Sigmoid colon (tissue), 7 donors: ENCODE results near the gene P4HA3. TPM values are rescaled to one million over a fixed set of nuclear protein-coding genes. Genes with fewer than 3 reads are reported as not detected.
A peak's percentile ranks its signal among the peaks of the same experiment; 100 is the strongest.

Experiments used
- DNase-seq: peaks from one replicate; pipeline ENCODE4 v3.0.0-alpha.2; 2019
- H3K27ac ChIP-seq, 4 donors: fragments of 200-600 bp; sonication (generic); one replicate each; pipeline ENCODE4 v1.5.1; 2016 to 2019; ENCODE audit warnings: mild to moderate bottlenecking in 1 of 4
- H3K27me3 ChIP-seq, 3 donors: fragments of 200-600 bp; sonication (generic); one replicate each; pipeline ENCODE4 v1.5.1; 2019; ENCODE audit warnings: mild to moderate bottlenecking in 1 of 3
- H3K36me3 ChIP-seq, 4 donors: fragments of 200-600 bp; sonication (generic); one replicate each; pipeline ENCODE4 v1.5.1; 2016 to 2019
- H3K4me1 ChIP-seq, 4 donors: fragments of 200-600 bp; sonication (generic); one replicate each; pipeline ENCODE4 v1.5.1; 2017 to 2019
- H3K4me3 ChIP-seq, 4 donors: fragments of 200-600 bp; sonication (generic); one replicate each; pipeline ENCODE4 v1.5.1; 2017 to 2019; ENCODE audit warnings: mild to moderate bottlenecking in 2 of 4, moderate library complexity in 1 of 4
- H3K9me3 ChIP-seq, 4 donors: fragments of 200-600 bp in 3 of 4; sonication (generic) in 3 of 4; one replicate each; pipeline versions ENCODE4 v1.5.1 to v1.6.1; 2013 to 2019
- CTCF ChIP-seq, 4 experiments: fragments of 450-650 bp in 3 of 4; fragments of 200-600 bp in 1 of 4; IDR thresholded peaks; one replicate each; pipeline ENCODE4 v1.5.1; 2016 to 2019; ENCODE audit warnings: antibody characterized with exemption in 4 of 4, mild to moderate bottlenecking in 3 of 4, moderate library complexity in 2 of 4
- EP300 ChIP-seq, 4 donors: sonication (generic); formaldehyde crosslinking; IDR thresholded peaks; one replicate each; pipeline ENCODE4 v1.6.1; 2017; ENCODE audit warnings: antibody characterized with exemption in 4 of 4
- POLR2A ChIP-seq, 2 donors: fragments of 450-650 bp; IDR thresholded peaks; one replicate each; pipeline ENCODE4 v1.6.1; 2016; ENCODE audit warnings: antibody characterized with exemption in 2 of 2, mild to moderate bottlenecking in 2 of 2, moderate library complexity in 2 of 2
- POLR2AphosphoS5 ChIP-seq, 4 donors: sonication (generic); formaldehyde crosslinking; IDR thresholded peaks; one replicate each; pipeline ENCODE4 v1.6.1; 2017; ENCODE audit warnings: antibody characterized with exemption in 4 of 4
- WGBS, 2 donors: extraction: QIAGEN DNeasy Blood & Tissue Kit; methylation state at CpG; one replicate each; pipeline ENCODE4 v1.1.7; 2013; 5-methylcytosine and 5-hydroxymethylcytosine counted together
- intact Hi-C: fragments of 100-400 bp; cut with DNase I; formaldehyde crosslinking; loops from one replicate; pipeline ENCODE4 v1.15.1; 2023
- polyA plus RNA-seq, 3 donors: library from polyadenylated mRNA; stranded (reverse); fragments of 200-250 nt; gene quantifications; one replicate each; pipeline ENCODE4 v1.2.3, GENCODE V29; 2013
- total RNA-seq, 4 donors: library from RNA; depleted of rRNA; stranded (reverse); fragments of >200 nt; gene quantifications; one replicate each; pipeline ENCODE4 v1.1.0, GENCODE V29; 2016
- donor health status: healthy with polysubstance abuse.
- donor health status: Bipolar disorder and iron deficiency.
- donor health status: healthy.

The P4HA3 gene
- total and polyA plus RNA-seq, 7 donors, result 0.29 to 11.9 (median 1.1) TPM; not detected in 2

GRCh38 chr11:74265256-74265655, 46.2 kb downstream of the P4HA3 start:
- intact Hi-C loops, result no loop called here
- no peak overlapping the region for H3K27ac ChIP-seq
- no peak for DNase-seq
- no peaks in the 10 kb centered on the region for H3K27me3 ChIP-seq
- TF ChIP-seq CTCF (IDR thresholded peaks at IDR 0.05), result no peak
- no peak for TF ChIP-seq EP300 (IDR thresholded peaks at IDR 0.05)
- TF ChIP-seq POLR2AphosphoS5 (IDR thresholded peaks at IDR 0.05), result no peak
- no peak for TF ChIP-seq POLR2A (IDR thresholded peaks at IDR 0.05)
- H3K4me1 ChIP-seq, result peaks cover 0 to 11% (median 6%) of the 10 kb centered on the region in 4 donors
- H3K4me3 ChIP-seq, result no peak overlapping the region
- no peaks in the 10 kb centered on the region for H3K36me3 ChIP-seq
- 96 to 97% methylated on average over 1 of the region's 1 CpG for WGBS, 2 donors
- no peaks in the 10 kb centered on the region for H3K9me3 ChIP-seq

- H3K4me3 ChIP-seq, result no peak overlapping the region
- WGBS, 2 donors, result 91 to 96% methylated on average over 2 of the region's 2 CpGs
- no peak overlapping the region for H3K27ac ChIP-seq
- H3K36me3 ChIP-seq, result no peaks in the 10 kb centered on the region
- no peak for TF ChIP-seq POLR2A (IDR thresholded peaks at IDR 0.05)
- no peak for TF ChIP-seq EP300 (IDR thresholded peaks at IDR 0.05)
- no peak for TF ChIP-seq CTCF (IDR thresholded peaks at IDR 0.05)
- TF ChIP-seq POLR2AphosphoS5 (IDR thresholded peaks at IDR 0.05), result no peak
- intact Hi-C loops, result no loop called here
- no peaks in the 10 kb centered on the region for H3K27me3 ChIP-seq
- H3K4me1 ChIP-seq, result peaks cover 0 to 21% (median 15%) of the 10 kb centered on the region in 4 donors
- no peaks in the 10 kb centered on the region for H3K9me3 ChIP-seq
- DNase-seq, result no peak
These were observed 48.7 kb downstream of the P4HA3 start for GRCh38 chr11:74262725-74263124.

- H3K4me3 ChIP-seq, result no peak overlapping the region
- H3K9me3 ChIP-seq, result no peaks in the 10 kb centered on the region
- H3K27ac ChIP-seq, result peak overlapping the region in 1 of 4 donors; percentile 57
- DNase-seq, result peak; percentile 88
- 36 to 58% methylated on average over 4 of the region's 4 CpGs for WGBS, 2 donors
- peaks cover 0 to 25% (median 6%) of the 10 kb centered on the region in 4 donors for H3K36me3 ChIP-seq
- intact Hi-C loops, result loop anchor here (2.0 to 10.0 kb wide), 3 partner anchors 139 to 477 kb away; partner anchors contain the start of genes CHRDL2 and PGM2L1
- TF ChIP-seq POLR2A (IDR thresholded peaks at IDR 0.05), result no peak
- peak in 2 of 4 donors; percentile 16 to 27 for TF ChIP-seq POLR2AphosphoS5 (IDR thresholded peaks at IDR 0.05)
- peaks cover 0 to 19% (median 18%) of the 10 kb centered on the region in 4 donors for H3K4me1 ChIP-seq
- H3K27me3 ChIP-seq, result no peaks in the 10 kb centered on the region
These were observed 53.4 kb downstream of the P4HA3 start for GRCh38 chr11:74257959-74258553.

GRCh38 chr11:74256378-74257133, 54.9 kb downstream of the P4HA3 start:
- no peak for DNase-seq
- Histone ChIP-seq H3K27ac (no peak overlapping the region), H3K9me3 (no peaks in the 10 kb centered on the region), H3K36me3 (peaks cover 0 to 40% (median 9%) of the 10 kb centered on the region in 4 donors), H3K27me3 (no peaks in the 10 kb centered on the region), H3K4me1 (peaks cover 0 to 19% (median 18%) of the 10 kb centered on the region in 4 donors), H3K4me3 (no peak overlapping the region)
- no peak for TF ChIP-seq POLR2AphosphoS5 (IDR thresholded peaks at IDR 0.05)
- TF ChIP-seq POLR2A (IDR thresholded peaks at IDR 0.05), result no peak
- TF ChIP-seq CTCF (IDR thresholded peaks at IDR 0.05), result no peak
- no peak for TF ChIP-seq EP300 (IDR thresholded peaks at IDR 0.05)
- intact Hi-C loops, result loop anchor here (1.0 to 10.0 kb wide), 4 partner anchors 65 to 478 kb away; partner anchors contain the start of genes CHRDL2 and PGM2L1
- WGBS, 2 donors, result 79 to 87% methylated on average over 5 of the region's 5 CpGs

- DNase-seq, result no peak
- H3K36me3 ChIP-seq, result peaks cover 0 to 47% (median 13%) of the 10 kb centered on the region in 4 donors
- H3K27ac ChIP-seq, result no peak overlapping the region
- WGBS, 2 donors, result 41 to 51% methylated on average over 5 of the region's 5 CpGs
- H3K27me3 ChIP-seq, result no peaks in the 10 kb centered on the region
- H3K4me3 ChIP-seq, result no peak overlapping the region
- intact Hi-C loops, result loop anchor here (1.0 to 10.0 kb wide), 4 partner anchors 65 to 479 kb away; partner anchors contain the start of genes CHRDL2 and PGM2L1
- no peaks in the 10 kb centered on the region for H3K9me3 ChIP-seq
- TF ChIP-seq EP300 (IDR thresholded peaks at IDR 0.05), result no peak
- TF ChIP-seq CTCF (IDR thresholded peaks at IDR 0.05), result peak; percentile 62 to 90 (median 86)
- peaks cover 0 to 19% (median 18%) of the 10 kb centered on the region in 4 donors for H3K4me1 ChIP-seq
These were observed 55.6 kb downstream of the P4HA3 start for GRCh38 chr11:74255741-74256375.
